ENCODE data around the gene EIF4G1.

Gene EIF4G1

GRCh38 chr3:184352897-184353545 is 38.6 kb downstream of the EIF4G1 start:
- no peak for DNase-seq

- no peak for DNase-seq
Observed at GRCh38 chr3:184353546-184353941, 39.1 kb downstream of the EIF4G1 start.

DNA sequence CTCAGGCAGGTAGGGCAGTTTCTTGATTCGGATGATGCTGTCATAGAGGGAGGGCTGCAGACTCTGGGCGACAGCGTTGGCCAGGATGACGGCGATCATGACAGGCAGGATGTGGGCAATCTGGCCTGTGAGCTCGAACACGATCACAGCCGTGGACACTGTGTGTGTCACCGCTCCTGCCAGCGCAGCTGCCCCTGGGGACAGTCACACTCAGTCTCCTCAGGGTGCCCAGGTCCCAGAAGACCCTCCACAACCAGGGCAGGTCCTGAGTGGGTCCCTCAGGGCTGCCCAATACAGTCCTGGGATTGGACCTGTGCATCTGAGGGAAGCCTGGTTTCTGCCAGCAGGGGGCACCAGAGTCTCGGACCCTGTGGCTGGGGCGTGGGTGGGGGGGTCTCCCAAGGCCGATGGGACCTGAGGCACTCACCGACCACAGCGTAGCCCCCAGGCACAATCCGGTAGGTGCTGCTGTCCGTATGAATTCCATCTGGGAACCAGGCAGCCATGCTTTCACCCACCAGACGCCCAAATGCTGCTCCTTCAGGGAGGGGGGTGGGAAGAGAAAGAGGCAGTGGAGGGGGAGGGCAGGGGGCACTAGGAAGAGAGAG is 39.8 kb downstream of the EIF4G1 start:
- peak; percentile 49 for DNase-seq

DNA sequence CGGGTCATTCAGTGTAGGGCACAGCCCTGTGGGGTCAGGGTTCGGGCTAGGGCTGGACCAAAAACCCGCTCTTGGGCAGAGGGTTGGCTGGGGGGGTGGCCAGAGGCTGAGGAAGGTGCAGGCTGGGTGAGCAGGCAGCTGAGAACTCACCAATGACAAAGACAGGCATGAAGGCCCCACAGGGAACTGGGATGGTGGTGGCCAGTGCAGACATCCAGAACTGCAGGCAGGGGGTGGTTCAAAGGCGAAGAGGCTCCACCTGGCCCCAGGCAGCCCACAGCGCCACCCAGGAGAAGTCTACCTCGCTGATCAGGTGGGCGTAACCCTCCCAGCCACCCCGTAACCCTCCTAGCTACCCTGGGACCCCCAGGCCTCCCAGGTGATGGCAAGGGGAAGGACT is 40.3 kb downstream of the EIF4G1 start:
- no peak for DNase-seq

DNA sequence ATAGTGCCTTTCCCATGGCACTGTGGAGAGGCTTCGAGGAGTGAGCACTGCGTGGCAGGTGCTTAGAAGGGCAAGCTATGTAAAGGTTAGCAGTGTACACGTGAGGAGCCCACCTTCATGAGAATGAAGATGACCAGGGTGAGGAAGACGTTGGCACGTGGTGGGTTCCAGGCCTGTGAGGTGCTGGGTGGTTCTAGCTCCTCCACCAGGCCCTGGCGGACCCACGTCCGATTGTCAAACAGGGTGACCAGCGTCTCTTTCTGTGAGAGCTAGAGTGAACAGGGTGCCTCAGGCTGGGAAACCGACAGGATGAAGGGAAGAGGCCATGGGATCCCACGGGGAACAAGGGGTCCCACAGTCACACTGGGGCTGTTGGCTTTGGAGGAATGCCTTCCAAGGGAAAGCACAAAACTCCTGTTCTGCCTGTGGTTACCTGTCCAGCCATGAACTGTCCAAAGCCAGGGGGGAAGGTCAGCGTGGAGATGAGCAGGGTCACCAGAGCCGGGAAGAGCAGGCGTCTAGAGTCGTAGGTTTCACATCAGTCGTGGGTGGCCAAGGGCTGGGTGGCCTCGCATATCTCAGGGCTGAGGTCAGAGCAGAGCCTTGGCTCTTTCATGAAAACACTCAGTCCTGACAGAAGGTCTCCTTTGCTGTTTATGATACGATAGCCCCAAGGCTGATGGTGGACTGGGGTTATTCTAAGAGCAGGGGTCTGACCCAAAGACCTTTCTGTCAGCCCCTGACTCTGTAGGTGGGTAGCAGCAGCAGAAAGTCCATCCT is 41.0 kb downstream of the EIF4G1 start:
- DNase-seq = no peak

- no peak for DNase-seq
Observed at GRCh38 chr3:184357248-184358123, 43.1 kb downstream of the EIF4G1 start.

- DNase-seq = no peak
Observed at GRCh38 chr3:184358124-184358767, 43.8 kb downstream of the EIF4G1 start.

DNA sequence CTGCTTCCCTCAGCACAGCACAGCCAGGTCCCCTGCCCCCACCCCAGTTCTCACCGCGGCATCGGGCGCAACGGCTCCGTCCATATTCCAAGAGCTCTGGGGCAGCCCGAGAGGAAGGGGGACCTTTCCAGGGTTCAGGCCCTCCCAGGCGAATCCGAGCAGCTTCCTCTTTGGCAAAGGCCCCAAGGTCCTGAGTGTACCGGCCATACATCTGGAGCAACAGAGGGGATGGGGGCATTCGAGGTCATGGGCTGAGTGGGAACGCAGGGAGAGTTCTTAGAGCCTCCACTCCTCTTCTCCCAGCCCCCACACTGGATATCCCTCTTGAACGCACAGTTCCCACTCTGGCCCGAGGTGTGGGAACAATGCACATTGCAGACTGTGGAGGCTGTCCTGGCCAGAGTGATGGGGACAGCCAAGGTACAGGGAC is 44.5 kb downstream of the EIF4G1 start:
- no peak for DNase-seq

DNA sequence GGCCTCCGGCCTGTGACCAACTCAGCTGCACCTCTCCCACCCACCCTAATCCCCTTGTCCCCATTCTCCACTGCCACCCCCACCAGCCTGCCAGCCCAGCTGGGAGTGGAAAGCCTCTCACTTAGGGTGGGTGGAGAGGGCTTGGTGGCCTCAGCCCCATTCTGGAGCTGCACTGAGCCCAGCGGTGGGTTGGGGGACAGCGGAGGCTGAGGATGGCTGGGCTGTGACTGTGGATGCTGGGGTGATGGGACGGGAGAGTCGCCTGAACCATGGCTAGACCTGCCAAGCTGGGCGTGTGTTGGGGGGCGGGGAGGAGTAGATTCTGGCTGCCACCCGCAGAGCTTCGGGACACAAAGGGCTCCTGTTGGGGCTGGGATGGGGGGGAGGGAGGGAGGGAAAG is 45.2 kb downstream of the EIF4G1 start:
- DNase-seq = no peak

GRCh38 chr3:184360070-184360928 is 45.9 kb downstream of the EIF4G1 start:
- no peak for DNase-seq

DNA sequence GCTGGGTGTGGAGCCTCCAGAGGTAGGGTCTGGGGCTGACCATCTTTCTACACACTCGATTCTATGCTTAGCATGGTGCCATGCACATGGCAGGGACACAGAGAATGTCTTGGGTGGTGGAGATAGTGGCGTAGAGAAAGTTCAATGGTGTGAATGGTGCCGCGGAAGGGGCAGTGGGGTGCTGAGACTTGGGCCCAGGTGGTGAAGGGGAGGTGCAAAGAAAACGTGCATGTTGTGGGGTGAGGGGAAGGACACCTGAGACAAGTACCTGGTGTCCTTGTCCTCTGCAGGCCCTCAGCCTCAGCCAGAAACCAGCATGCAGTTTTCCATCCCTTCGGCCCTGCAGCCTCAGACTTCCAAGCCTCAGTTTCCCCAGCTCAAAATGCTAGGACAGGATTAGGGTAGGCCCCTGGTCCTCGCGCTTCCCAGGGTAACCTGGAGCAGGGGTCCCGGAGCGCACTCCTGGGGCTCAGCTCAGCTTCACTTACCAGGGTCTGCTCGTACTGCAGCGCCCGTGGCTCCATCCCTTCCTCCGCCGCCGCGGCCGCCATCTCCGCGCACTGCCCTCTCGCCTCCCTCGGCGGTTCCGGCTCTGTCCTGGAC is 46.6 kb downstream of the EIF4G1 start:
- DNase-seq = no peak

DNA sequence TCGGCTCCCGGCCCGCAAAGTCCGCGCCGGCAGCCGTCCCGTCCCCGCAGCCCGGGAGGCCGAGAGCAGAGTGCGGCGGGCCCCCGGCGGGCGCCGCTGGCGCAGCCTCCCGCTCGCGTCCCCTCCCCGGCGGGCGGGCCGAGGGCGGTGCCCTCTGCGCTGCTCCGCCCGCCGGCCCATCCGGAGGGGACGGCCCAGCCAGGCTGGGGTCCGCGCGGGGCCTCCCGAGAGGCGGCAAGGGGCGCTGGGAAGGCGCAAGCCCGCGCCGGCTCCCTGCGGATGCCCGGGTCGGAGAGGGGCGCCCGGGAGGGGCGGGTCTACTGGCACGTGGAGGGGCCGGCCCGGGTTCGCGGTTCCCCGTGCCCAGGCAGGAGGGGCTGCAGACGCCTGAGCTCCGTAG is 47.1 kb downstream of the EIF4G1 start, which contains the start of the genes CLCN2 and POLR2H:
TSS of gene CLCN2 (minus strand) at position 74 of the 400 bp plus-strand sequence. CDS start 126 bp downstream, outside the sequence.
TSS of gene POLR2H (plus strand) at position 179 of the 400 bp plus-strand sequence. CDS start 1,783 bp downstream, outside the sequence.
- peak; percentile 16 for DNase-seq

DNA sequence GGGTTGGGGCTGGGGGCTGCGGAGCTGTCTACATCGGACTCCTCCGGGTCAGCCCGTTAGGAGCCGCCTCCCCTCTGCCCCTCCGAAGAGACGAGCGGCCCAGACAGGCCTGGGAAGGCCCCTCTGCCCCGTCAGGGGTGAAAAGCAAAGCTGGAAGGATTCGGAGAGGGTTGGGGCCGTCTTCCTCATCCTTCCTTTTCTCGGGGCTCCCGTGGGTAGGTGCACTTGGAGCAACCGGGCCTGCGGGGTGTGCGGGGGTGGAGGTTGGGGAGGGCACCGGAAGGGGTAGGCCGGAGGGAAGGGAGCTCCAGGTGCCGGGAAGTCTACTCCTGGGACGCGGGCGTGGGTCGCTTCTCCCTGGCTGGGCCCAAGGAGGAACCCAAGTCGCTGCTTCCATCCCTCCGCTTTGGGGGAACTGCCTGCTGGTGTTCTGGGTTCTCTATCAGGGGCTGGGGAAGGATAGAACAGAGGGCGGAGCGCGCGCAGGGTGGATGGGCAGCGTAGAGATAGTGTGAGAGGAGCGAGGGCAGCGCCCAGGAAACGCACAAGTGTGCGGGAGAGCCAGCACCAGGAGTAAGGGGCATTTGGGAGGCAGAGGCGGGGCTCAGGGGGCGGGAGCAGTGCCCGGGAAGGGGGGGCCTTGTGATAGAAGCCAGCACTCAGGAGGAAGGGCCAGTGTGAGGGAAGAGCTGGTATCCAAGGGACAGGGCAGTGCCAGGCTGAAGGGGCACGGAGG is 47.7 kb downstream of the EIF4G1 start:
- DNase-seq = peak; percentile 11

DNA sequence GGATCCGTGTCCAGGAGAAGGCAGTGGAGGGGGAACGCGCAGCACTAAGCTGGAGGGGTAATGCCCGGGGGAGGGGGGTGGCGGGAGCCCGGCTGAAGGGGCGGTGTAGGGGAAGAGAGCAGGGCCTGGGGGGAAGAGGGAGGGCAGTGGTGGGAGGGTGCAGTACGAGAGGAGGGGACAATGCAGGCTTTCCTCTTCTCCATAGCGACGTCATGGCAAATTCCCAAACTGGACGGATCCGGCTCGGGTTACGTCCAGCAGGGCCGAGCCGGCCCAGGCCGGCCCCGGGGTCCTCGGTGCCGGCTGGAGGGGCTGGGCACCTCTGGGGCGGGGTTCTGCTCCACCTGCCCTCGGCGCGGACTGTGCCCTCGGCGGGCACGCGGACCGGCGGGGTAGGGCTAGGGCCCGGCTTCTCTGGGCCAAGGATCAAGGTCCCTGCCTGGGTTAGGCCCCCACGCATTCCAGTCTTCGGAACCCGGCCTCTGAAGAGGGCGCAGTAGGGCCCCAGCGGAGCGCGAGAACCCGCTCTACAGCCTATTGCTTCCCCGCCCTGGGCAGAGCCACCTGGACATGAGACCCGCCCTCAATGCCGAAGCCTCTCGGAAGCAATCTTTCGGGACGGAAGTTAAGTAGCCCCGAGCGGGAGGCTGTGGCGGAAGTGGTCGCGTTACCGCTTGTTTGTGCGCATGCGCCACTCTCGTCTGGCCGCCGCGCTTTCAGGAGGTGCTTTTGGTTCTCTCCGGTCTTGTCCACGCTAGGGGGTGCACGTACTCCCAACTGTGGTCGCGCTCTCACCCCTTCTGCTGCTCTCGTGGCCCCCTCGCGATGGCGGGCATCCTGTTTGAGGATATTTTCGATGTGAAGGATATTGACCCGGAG is 48.5 kb downstream of the EIF4G1 start:
- peak; percentile 95 for DNase-seq

GRCh38 chr3:184366619-184367289 is 52.3 kb downstream of the EIF4G1 start:
- DNase-seq = no peak

DNA sequence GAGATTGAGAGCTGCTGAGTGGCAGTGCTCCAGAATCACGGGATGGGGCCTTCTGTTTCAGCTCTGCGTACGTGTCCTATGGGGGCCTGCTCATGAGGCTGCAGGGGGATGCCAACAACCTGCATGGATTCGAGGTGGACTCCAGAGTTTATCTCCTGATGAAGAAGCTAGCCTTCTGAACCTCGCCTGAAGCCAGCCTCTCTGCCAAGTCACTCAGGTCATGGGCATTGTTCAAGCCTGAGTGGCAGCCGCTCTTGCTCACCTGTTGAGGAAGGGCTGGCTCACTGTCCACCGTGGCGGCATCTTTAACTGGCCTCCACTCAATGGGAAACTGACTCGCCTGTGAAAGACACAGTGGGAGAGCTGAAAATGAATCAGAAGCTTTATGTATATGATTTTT is 53.7 kb downstream of the EIF4G1 start:
- no peak for DNase-seq

DNA sequence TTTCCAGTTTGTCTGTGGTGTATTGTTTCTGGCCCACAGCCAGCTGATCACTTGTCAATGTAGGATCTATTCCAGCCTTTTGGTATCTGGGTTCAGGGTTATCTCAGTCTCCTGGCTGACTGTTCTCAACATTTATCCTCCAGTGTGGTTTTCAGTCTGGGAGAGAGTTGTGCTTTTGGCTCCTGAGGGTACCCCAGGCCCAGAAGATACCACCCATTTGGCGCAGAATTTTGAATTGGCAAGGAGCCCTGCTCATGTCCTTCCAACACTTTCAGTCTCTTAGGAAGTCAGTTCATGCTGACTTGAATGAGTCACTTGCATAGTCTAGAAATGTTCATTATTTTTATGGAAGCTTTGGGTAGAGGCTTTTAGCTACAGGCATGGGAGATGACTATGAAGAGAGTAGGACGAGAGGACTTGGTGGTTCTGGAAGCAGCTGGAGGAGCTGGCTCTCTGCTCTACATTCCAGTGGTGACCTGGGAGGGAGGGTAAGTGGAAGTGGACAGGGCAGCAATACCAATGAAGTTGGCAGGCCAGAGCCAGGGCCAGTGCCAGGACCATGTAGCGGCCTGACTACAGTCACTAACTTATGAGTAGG is 54.3 kb downstream of the EIF4G1 start:
- DNase-seq = no peak

DNA sequence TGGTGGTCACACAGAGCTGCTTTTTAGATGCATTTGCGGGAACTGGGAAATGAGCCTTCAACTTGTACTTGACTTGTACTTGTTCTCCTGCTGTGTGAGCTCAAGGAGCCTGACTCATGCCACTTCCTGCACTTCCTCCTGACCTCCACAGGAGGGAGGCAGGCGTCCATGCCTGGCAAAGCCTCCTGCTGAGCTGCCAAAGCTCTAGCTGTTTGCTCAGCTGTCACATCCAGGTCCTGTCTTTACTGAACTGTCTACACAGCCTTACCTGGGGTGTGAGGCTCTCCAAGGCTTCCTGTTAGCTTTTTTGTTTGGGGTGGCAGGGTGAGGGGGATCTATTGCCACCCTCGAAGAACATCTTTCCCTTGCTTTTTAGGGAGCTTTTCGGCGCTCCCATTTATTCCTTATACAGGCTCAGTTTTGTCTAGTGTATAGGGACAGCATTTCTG is 57.2 kb downstream of the EIF4G1 start:
- peak; percentile 65 for DNase-seq

Measured in CD4-positive, alpha-beta T cell treated with Interferon gamma for 1 hour (primary cell).